ENCODE results near the gene SLC6A12.

DNA sequence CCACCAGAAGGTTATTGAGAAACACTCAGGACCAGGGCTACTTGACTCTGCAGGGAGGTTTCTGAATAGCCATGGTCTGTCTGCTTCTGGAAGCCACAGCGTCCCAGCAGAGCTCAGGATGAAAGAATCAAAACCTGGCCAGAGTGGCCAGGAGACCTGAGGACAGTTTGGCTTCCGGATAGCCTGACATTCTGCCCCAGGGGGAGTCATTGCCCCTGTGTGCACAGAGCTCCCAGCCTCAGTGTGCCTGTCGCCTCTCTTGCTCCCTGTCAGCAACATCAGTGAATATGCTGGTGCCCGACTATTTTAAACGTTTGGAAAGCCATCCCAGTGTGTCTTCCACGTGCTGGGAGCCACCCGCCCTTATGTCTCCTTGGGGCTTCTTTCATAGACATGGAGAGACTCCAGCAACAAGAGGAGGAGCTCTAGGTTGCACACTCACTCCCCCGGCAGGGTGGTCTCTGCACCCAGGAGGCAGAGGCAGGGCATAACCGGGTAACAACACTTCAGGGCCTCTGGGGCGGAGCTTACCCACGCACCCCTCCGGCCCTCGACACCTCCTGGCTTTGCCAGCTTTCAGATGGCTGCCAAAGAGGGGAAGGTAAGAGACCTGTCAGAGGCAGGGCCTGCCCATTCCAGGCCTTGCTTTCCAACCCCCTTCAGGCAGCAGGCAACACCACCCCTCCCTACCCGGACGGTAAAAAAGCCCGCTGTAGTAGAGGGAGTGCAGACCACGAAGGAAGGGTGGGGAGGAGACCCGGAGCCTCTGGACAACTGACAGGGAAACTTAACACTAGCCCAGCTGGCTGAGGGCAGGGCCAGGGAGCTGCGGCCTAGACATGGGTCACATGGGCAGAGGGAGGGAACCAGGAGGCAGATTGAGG lies 19.0 kb upstream of the SLC6A12 start:
- TF ChIP-seq, protein P1, sequence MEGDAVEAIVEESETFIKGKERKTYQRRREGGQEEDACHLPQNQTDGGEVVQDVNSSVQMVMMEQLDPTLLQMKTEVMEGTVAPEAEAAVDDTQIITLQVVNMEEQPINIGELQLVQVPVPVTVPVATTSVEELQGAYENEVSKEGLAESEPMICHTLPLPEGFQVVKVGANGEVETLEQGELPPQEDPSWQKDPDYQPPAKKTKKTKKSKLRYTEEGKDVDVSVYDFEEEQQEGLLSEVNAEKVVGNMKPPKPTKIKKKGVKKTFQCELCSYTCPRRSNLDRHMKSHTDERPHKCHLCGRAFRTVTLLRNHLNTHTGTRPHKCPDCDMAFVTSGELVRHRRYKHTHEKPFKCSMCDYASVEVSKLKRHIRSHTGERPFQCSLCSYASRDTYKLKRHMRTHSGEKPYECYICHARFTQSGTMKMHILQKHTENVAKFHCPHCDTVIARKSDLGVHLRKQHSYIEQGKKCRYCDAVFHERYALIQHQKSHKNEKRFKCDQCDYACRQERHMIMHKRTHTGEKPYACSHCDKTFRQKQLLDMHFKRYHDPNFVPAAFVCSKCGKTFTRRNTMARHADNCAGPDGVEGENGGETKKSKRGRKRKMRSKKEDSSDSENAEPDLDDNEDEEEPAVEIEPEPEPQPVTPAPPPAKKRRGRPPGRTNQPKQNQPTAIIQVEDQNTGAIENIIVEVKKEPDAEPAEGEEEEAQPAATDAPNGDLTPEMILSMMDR (IDR thresholded peaks at IDR 0.05; ENCODE audit: extremely low read depth in 1 of 2, insufficient read depth in 1 of 2, low read depth in 1 of 2, low read length in 2 of 2), result no peak
- TF ChIP-seq EZH2 (IDR thresholded peaks at IDR 0.05; ENCODE audit: borderline replicate concordance, low read depth, low read length, severe bottlenecking), result no peak
- TF ChIP-seq POLR2A (IDR thresholded peaks at IDR 0.05; ENCODE audit: low read depth, low read length), result no peak
- TF ChIP-seq MYC (IDR thresholded peaks at IDR 0.05; ENCODE audit: low read depth, low read length), result no peak

All from endothelial cell of umbilical vein (primary cell).